GM21619 (cell line): ENCODE measurements around the gene COL13A1.

ENCODE experiments used
- ATAC-seq: cut with Tn5 transposase; IDR thresholded peaks from one replicate; pipeline ENCODE4 v1.9.1; 2021; ENCODE audit not compliant: unreplicated experiment

COL13A1 gene

GRCh38 chr10:69939481-69939880 lies 137.8 kb downstream of the COL13A1 start:
- ATAC-seq: no peak

GRCh38 chr10:69941730-69942129 lies 140.0 kb downstream of the COL13A1 start:
- no peak for ATAC-seq

DNA sequence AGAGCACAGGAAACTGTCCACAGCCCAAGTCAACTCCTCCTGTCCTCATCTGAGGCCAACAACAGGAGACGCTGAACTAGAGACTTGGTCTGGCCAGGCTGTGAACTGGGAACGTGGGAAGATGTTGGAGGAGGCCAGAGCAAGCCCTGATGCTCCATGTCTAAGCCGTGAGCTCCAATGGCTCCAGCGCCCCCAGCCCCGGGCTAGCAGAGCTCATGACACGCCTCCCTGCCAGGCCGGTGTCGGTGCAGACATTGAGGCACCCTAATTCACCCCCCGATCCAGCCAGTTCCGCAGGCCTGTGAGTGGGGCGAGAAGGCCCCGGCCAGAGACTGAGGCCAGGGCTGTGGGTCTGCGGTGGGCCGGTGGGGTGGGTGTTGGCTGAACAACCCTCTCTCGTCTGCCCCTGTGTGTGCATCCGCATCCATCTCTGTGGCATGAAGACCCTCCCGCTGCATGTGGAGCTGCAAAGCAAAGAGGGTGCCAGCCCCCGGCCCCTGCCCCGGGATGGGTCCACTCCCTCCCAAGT lies 141.7 kb downstream of the COL13A1 start:
- ATAC-seq: no peak

DNA sequence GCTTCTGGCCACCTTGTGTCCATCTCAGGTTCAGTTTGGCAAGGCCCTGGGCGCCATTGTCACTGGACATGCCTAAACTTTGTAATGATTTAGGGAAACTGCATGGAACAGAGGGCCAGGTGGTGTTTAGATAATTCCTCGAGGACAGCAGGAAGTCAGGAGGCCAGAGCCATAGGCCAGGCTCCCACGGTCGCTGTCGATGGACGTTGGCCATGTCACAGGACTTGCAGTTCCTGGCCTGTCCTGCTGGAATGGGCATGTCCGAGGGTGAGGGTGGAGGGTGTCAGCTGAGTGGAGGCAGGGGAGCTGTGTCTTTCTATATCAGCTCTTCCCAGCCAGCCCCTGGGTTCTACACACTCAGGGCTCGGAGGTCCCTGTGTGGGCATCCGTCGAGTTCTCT lies 143.1 kb downstream of the COL13A1 start:
- ATAC-seq: no peak

- no peak for ATAC-seq
Observed at GRCh38 chr10:69948261-69948660, 146.6 kb downstream of the COL13A1 start.

- ATAC-seq: no peak
Observed at GRCh38 chr10:69949770-69950169, 148.1 kb downstream of the COL13A1 start.

GRCh38 chr10:69951658-69952057 lies 150.0 kb downstream of the COL13A1 start:
- ATAC-seq: peak; percentile 44

DNA sequence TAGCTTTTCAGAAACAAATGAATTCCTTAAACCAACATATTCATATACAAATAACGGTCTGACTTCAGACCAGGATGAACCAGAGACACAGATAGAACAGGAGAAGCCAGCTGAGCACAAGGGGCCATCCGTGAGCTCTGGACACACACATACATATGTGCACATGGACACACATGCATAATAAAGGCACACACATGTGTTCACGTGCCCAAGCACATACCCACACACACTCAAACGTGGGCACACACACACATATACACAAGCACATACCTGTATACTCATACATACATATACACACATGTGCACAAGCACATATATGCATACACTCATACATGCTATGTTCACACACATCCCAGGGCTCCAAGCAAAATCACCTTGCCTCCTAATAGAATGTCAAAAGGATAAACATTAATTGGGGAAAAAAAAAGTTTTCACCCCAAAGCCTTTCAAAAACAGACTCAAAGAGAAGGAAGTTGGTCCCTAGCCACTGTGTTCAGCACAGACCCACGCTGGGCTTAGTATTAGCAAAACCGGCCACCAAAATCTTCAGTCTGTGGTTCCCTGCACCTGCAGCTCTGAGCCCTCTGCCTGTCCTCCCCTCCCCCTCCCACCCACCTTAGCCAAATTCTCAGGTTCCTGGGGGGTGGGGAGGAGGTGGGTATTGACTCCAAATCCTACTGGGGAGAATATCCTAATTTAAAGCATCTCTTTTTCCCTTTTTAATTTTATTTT lies 150.5 kb downstream of the COL13A1 start:
- ATAC-seq: peak; percentile 8

DNA sequence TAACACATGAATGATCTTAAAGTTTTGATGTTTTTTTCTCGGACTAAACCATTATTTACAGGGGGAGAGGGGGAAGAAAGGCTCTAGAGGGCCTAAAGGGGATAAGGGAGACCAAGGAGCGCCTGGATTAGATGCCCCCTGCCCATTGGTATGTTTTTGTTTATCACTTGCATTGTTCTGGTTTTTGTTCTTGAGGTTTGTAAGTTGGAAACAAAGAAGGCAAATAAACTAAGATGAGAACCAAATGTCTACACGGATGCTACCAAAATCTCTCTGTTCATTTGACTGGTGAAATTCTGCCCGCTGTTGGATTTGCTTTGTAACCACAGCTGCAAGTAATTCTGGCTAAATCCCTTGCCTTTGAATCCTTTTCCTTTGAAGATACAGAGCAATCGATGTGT lies 151.1 kb downstream of the COL13A1 start:
- no peak for ATAC-seq

DNA sequence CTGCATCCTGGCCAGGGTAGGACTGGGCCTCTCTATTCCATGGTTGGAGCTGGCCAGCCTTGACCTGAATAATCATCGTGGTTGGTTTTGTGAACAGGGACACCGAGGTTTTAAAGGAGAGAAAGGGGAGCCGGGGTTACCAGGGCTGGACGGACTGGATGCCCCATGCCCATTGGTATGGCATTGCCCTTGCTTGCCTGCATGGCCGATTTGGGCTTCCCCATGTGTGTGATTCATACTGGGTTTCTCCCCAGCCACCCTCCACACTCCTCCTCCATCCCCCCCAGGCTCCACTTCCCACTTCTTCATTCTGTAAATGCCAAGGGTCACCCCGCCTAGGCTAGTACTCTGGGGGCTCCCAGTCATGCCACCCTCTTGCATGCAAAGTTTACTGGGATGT lies 152.1 kb downstream of the COL13A1 start:
- no peak for ATAC-seq

- no peak for ATAC-seq
Observed at GRCh38 chr10:69955211-69955805, 153.6 kb downstream of the COL13A1 start.

DNA sequence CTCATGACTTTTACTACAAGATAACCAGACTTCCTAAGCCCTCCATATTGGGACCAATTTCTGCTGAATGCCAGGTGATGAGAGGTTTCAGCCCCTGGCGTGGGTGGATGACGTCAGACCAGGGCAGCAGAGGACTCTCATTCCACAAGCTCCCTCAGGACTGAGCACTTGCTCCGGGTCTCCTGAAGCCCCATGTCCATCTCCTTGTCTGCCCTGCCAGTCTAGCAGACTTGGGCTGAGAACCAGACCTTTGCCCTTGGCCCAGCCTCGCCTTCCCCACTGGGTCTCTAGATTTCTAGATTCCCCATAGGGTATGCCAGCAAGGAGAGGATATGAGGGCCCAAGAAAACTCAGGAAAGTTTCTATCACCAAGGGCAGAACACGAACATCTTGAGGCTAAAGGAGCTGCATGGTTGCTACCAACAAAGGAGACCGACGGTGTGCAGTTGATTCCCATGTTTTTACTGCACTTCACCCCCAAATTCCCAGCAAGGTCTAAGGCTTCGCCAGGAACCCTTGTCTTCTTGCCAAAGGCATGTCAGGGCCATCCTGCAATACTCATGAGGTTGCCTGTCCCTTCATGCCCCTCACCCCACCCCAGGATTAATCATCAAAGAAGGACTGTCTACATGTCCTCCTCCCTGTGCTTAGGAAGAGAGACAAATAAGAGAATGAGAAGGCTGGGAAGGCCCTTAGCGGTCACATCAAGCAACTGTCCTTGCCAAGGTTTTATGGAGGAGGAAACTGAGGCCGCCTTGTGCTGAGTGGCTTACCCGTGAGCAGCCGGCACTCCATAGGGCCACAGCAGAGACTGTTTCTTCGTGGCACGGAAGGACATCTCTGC lies 154.4 kb downstream of the COL13A1 start:
- no peak for ATAC-seq

- no peak for ATAC-seq
Observed at GRCh38 chr10:69956741-69957230, 155.1 kb downstream of the COL13A1 start.

GRCh38 chr10:69957241-69957885 lies 155.7 kb downstream of the COL13A1 start:
- no peak for ATAC-seq

DNA sequence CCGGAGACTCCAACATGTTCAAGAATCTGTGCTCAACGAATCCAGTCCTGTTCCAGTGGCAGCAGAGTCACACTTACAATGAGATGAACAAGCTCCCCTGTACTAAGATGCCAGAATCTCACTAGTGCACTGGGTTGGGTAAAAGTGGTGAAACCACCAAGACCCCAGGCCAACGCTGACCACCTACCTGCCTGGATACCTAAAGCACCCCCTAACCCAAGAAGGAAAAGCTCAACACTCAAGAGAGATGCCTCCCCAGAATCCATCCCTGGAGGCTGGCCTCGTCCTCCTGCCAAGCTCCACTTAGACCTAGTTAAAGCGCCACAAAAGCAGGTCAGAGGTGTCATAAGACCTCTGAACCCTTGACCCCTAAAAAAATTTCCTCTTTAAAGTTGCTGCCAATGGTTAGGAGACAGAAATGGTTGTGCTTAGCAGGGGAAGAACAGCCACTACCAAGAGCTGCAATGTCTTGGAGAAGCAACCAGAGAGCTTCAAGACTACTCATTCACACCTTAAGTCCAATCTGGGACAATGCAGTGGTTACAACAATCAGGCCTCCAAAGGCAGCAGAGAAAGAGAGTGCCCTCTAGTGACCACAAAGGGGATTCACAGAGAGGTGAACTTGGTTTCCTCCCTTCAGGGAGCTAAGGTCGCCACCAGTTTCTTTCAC lies 156.3 kb downstream of the COL13A1 start:
- no peak for ATAC-seq

- ATAC-seq: no peak
Observed at GRCh38 chr10:69958556-69958902, 156.8 kb downstream of the COL13A1 start.

DNA sequence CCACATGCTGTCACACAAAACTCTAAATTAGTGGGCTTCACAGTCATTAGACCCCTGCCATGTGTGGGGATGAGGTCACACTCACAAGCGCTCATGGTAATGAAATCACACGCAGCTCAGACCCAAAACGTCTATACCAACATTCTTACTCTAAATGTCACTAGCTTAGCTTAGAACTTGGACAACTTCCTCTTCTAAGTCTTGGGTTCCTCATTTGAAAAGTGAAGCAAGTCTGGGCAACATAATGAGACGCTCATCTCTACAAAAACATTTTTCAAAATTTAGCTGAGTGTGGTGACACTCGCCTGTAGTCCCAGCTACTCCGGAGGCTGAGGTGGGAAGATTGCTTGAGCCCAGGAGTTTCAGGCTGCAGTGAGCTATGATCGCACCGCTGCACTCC lies 158.2 kb downstream of the COL13A1 start:
- no peak for ATAC-seq

DNA sequence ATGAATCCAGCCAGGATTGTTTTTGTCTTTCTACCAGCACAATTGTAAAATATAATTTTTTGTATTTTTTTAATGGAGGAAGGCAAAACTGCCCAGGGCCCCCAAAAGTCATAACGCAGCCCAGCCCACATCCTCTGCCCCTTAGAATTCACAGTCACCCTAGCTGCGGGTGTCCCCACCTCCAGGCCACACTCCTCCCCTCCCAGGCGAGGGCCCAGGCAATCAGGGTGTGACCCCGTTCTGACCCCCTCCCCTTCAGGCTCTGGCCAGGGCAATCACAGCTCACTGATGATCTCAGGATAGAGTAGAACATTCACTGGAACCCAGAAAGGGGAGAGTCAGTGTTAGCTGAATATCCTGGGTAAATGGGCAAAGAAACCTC lies 158.9 kb downstream of the COL13A1 start:
- ATAC-seq: no peak

GRCh38 chr10:69960988-69961880 lies 159.5 kb downstream of the COL13A1 start:
- no peak for ATAC-seq
